Esophagus (tissue), 2 donors: ENCODE data around the gene LMTK3. TPM values are rescaled to one million over a fixed set of nuclear protein-coding genes. Genes with fewer than 3 reads are reported as not detected.

ENCODE experiments used
- H3K27ac ChIP-seq, 2 donors: one replicate each; pipeline ENCODE4 v1.5.1; 2013; ENCODE audit warnings: low read depth in 2 of 2, mild to moderate bottlenecking in 2 of 2, inconsistent platforms in 1 of 2, low read length in 1 of 2, moderate library complexity in 1 of 2
- H3K27me3 ChIP-seq, 2 donors: one replicate each; pipeline ENCODE4 v1.6.1; 2013; ENCODE audit warnings: low read length in 2 of 2, control low read depth in 1 of 2, mild to moderate bottlenecking in 1 of 2; ENCODE audit not compliant: insufficient read depth in 2 of 2, control insufficient read depth in 1 of 2
- H3K36me3 ChIP-seq, 2 donors: one replicate each; pipeline ENCODE4 v1.6.1; 2013; ENCODE audit warnings: low read length in 1 of 2; ENCODE audit not compliant: control insufficient read depth in 2 of 2, insufficient read depth in 2 of 2
- H3K4me1 ChIP-seq, 2 donors: one replicate each; pipeline ENCODE4 v1.6.1; 2013; ENCODE audit warnings: low read length in 1 of 2; ENCODE audit not compliant: control insufficient read depth in 2 of 2, insufficient read depth in 2 of 2
- H3K4me3 ChIP-seq, 2 donors: one replicate each; pipeline ENCODE4 v1.5.1; 2013; ENCODE audit warnings: low read length in 2 of 2, mild to moderate bottlenecking in 2 of 2, low read depth in 1 of 2, moderate library complexity in 1 of 2
- H3K9me3 ChIP-seq, 2 donors: one replicate each; pipeline ENCODE4 v1.6.1; 2013; ENCODE audit warnings: mild to moderate bottlenecking in 2 of 2, low read depth in 1 of 2, low read length in 1 of 2, moderate library complexity in 1 of 2; ENCODE audit not compliant: control insufficient read depth in 2 of 2, insufficient read depth in 1 of 2
- WGBS, 2 donors: extraction: QIAGEN DNeasy Blood & Tissue Kit; methylation state at CpG; one replicate each; pipeline ENCODE4 v1.1.7; 2013; 5-methylcytosine and 5-hydroxymethylcytosine counted together
- polyA plus RNA-seq, 2 donors: library from polyadenylated mRNA; stranded (reverse); fragments of 200-250 nt; gene quantifications; one replicate each; pipeline ENCODE4 v1.2.3, GENCODE V29; 2013
- donor health status: healthy with polysubstance abuse.
- donor health status: Bipolar disorder and iron deficiency.

LMTK3 gene
- polyA plus RNA-seq, 2 donors: 2.9 to 7.5 TPM

- Histone ChIP-seq H3K27me3 (peaks cover 0 to 4% of the 10 kb centered on the region in 2 donors), H3K4me1 (peaks cover 3 to 6% of the 10 kb centered on the region in 2 donors), H3K4me3 (no peak overlapping the region), H3K36me3 (no peaks in the 10 kb centered on the region), H3K9me3 (no peaks in the 10 kb centered on the region), H3K27ac (no peak overlapping the region)
- 14 to 26% methylated on average over 38 of the region's 38 CpGs for WGBS, 2 donors
These were observed 67.3 kb downstream of the LMTK3 start for GRCh38 chr19:48444129-48444935.

- Histone ChIP-seq H3K4me1 (peaks cover 3 to 6% of the 10 kb centered on the region in 2 donors), H3K4me3 (peak overlapping the region in 1 of 2 donors; percentile 43), H3K27ac (no peak overlapping the region), H3K36me3 (no peaks in the 10 kb centered on the region), H3K9me3 (no peaks in the 10 kb centered on the region), H3K27me3 (peaks cover 0 to 4% of the 10 kb centered on the region in 2 donors)
- WGBS, 2 donors: 6 to 10% methylated on average over 35 to 45 of the region's 45 CpGs
These were observed 67.9 kb downstream of the LMTK3 start for GRCh38 chr19:48443731-48444128.

- 2 to 3% methylated on average over 27 to 60 of the region's 60 CpGs for WGBS, 2 donors
- Histone ChIP-seq H3K4me1 (peaks cover 3 to 6% of the 10 kb centered on the region in 2 donors), H3K36me3 (no peaks in the 10 kb centered on the region), H3K27ac (no peak overlapping the region), H3K27me3 (peaks cover 0 to 4% of the 10 kb centered on the region in 2 donors), H3K9me3 (no peaks in the 10 kb centered on the region), H3K4me3 (peak overlapping the region; percentile 25 to 43)
These were observed 68.4 kb downstream of the LMTK3 start for GRCh38 chr19:48443256-48443655.

- no peaks in the 10 kb centered on the region for H3K36me3 ChIP-seq
- peaks cover 0 to 4% of the 10 kb centered on the region in 2 donors for H3K27me3 ChIP-seq
- no peak overlapping the region for H3K27ac ChIP-seq
- no peaks in the 10 kb centered on the region for H3K9me3 ChIP-seq
- peaks cover 3 to 6% of the 10 kb centered on the region in 2 donors for H3K4me1 ChIP-seq
- WGBS, 2 donors: 36 to 38% methylated on average over 47 to 94 of the region's 94 CpGs
- H3K4me3 ChIP-seq: peak overlapping the region in 1 of 2 donors; percentile 43
These were observed 69.3 kb downstream of the LMTK3 start for GRCh38 chr19:48442116-48443035.

GRCh38 chr19:48441360-48442050, 70.1 kb downstream of the LMTK3 start:
- peaks cover 3 to 5% of the 10 kb centered on the region in 2 donors for H3K4me1 ChIP-seq
- 96 to 97% methylated on average over 20 of the region's 20 CpGs for WGBS, 2 donors
- no peaks in the 10 kb centered on the region for H3K9me3 ChIP-seq
- H3K4me3 ChIP-seq: no peak overlapping the region
- no peak overlapping the region for H3K27ac ChIP-seq
- H3K27me3 ChIP-seq: peaks cover 0 to 4% of the 10 kb centered on the region in 2 donors
- no peaks in the 10 kb centered on the region for H3K36me3 ChIP-seq

GRCh38 chr19:48436586-48436985, 75.0 kb downstream of the LMTK3 start:
- no peak overlapping the region for H3K4me3 ChIP-seq
- no peaks in the 10 kb centered on the region for H3K27me3 ChIP-seq
- no peaks in the 10 kb centered on the region for H3K9me3 ChIP-seq
- no peaks in the 10 kb centered on the region for H3K4me1 ChIP-seq
- no peaks in the 10 kb centered on the region for H3K36me3 ChIP-seq
- H3K27ac ChIP-seq: no peak overlapping the region
- WGBS, 2 donors: 75 to 87% methylated on average over 5 of the region's 5 CpGs

Other genes starting within 250 kb of the LMTK3 start
- gene ZNF114, start 241.8 kb downstream of the LMTK3 start, polyA plus RNA-seq: under 1 TPM; 0.14 TPM
- gene EMP3, start 186.3 kb downstream of the LMTK3 start, polyA plus RNA-seq: 10 to 100 TPM; 17.6 to 21.5 TPM
- gene TMEM143, start 147.9 kb downstream of the LMTK3 start, polyA plus RNA-seq: 1 to 10 TPM; 4.0 to 9.1 TPM
- not detected for gene SYNGR4, start 147.5 kb downstream of the LMTK3 start, polyA plus RNA-seq
- gene KDELR1, start 120.3 kb downstream of the LMTK3 start, polyA plus RNA-seq: 10 to 100 TPM; 62.7 to 70.2 TPM
- under 1 TPM; 0.06 to 0.08 TPM for gene GRIN2D, start 118.2 kb downstream of the LMTK3 start, polyA plus RNA-seq
- gene GRWD1, start 65.9 kb downstream of the LMTK3 start, polyA plus RNA-seq: 10 to 100 TPM in 1 of 2 donors, 1 to 10 TPM in 1; 6.2 to 18.1 TPM
- gene KCNJ14, start 56.3 kb downstream of the LMTK3 start, polyA plus RNA-seq: 1 to 10 TPM in 1 of 2 donors, under 1 TPM in 1; 0.54 to 1.0 TPM
- gene CYTH2, start 42.5 kb downstream of the LMTK3 start, polyA plus RNA-seq: 10 to 100 TPM; 52.2 to 59.3 TPM
- 100 to 1,000 TPM; 295 to 320 TPM for gene SULT2B1, start 40.3 kb upstream of the LMTK3 start, polyA plus RNA-seq
- gene SPACA4, start 94.9 kb upstream of the LMTK3 start, polyA plus RNA-seq: 1 to 10 TPM; 1.2 to 1.9 TPM
- 10 to 100 TPM in 1 of 2 donors, 1 to 10 TPM in 1; 6.5 to 26.7 TPM for gene FAM83E, start 103.2 kb upstream of the LMTK3 start, polyA plus RNA-seq
- gene RPL18, start 107.3 kb upstream of the LMTK3 start, polyA plus RNA-seq: 1,000 to 10,000 TPM; 2,667 to 2,860 TPM
- gene SPHK2, start 107.7 kb upstream of the LMTK3 start, polyA plus RNA-seq: 10 to 100 TPM in 1 of 2 donors, 1 to 10 TPM in 1; 9.0 to 15.5 TPM
- 10 to 100 TPM in 1 of 2 donors, 1 to 10 TPM in 1; 8.9 to 13.3 TPM for gene DBP, start 125.5 kb upstream of the LMTK3 start, polyA plus RNA-seq
- gene CA11, start 134.4 kb upstream of the LMTK3 start, polyA plus RNA-seq: 10 to 100 TPM in 1 of 2 donors, 1 to 10 TPM in 1; 6.8 to 12.7 TPM
- gene NTN5, start 161.2 kb upstream of the LMTK3 start, polyA plus RNA-seq: under 1 TPM; 0.25 to 0.39 TPM
- 10 to 100 TPM; 34.5 to 51.8 TPM for gene FUT2, start 184.1 kb upstream of the LMTK3 start, polyA plus RNA-seq
- 1 to 10 TPM in 1 of 2 donors, under 1 TPM in 1; 0.96 to 1.6 TPM for gene MAMSTR, start 207.9 kb upstream of the LMTK3 start, polyA plus RNA-seq
- 10 to 100 TPM in 1 of 2 donors, 1 to 10 TPM in 1; 7.0 to 11.4 TPM for gene RASIP1, start 228.8 kb upstream of the LMTK3 start, polyA plus RNA-seq
- under 1 TPM; 0.16 to 0.39 TPM for gene IZUMO1, start 235.1 kb upstream of the LMTK3 start, polyA plus RNA-seq
- gene FUT1, start 240.8 kb upstream of the LMTK3 start, polyA plus RNA-seq: 1 to 10 TPM; 1.1 to 2.4 TPM
- gene FGF21, start 243.7 kb upstream of the LMTK3 start, polyA plus RNA-seq: not detected